GM19239 (cell line): Measurements from ENCODE around the gene TBCK.

Experiments
- DNase-seq: peaks from one replicate; pipeline ENCODE4 v3.0.0; 2011; ENCODE audit warnings: low spot score; ENCODE audit not compliant: insufficient read length
- FAIRE-seq: peaks from 2 replicates; lab custom pipeline; 2011; peaks lifted over from hg19 to GRCh38; lab: Jason Lieb, UNC

TBCK gene

DNA sequence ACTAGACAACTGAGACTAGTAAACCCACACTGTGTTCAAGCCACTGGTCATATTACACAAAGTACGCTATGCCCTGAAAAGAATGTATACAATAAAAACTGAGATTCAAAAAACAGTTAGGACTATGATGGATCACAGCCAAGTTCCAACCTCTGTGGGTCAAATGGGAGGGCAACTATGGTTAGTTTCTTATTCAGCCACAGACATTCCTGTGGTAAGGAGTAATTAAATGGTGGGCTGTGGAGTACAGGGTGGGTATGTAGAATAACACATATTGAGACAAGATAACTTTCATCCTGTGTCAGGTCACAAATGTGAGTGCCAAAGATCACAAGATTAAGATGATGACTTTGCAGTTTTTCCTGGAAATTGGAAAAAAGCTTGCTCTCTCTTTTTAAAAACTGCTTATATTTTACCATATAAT is 253.5 kb downstream of the TBCK start:
- no peak for FAIRE-seq
- no peak for DNase-seq

DNA sequence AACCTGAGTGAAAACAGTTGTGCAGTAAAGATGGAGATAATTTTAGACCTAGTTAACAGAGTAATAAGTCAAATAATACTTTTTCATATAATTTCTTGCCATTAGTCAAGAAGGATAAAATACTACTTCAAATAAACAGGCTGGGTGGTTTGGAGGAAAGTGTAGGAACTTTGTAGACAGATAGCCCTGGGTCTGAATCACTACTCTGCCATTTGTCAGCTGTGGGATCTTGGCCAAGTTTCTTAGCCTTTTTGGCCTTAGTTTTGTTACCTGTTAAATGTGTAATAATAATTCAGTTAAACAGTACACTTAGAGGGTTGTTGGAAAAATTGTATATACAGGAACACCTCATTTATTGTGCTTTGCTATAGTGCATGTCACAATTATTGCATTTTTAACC is 257.1 kb downstream of the TBCK start:
- DNase-seq = no peak
- FAIRE-seq = no peak

DNA sequence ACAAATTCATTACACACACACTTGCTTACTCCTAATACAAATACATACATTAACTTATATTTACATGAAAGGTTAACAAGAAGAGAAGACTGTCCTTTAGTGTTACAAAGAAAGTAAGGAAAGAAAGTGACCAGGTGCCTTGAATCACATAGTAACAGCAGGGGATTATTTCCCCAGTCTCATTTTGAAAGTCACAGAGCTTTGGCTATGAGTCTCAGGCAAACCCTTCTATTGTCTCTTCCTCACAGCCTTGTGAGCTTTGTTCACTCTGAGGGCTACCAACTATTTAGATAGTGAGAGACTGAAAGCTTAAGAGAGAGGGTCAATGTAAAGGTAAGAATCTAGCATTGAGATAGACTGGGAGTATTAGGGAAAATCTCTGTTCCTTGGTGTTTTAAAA is 259.1 kb downstream of the TBCK start:
- no peak for DNase-seq
- no peak for FAIRE-seq

DNA sequence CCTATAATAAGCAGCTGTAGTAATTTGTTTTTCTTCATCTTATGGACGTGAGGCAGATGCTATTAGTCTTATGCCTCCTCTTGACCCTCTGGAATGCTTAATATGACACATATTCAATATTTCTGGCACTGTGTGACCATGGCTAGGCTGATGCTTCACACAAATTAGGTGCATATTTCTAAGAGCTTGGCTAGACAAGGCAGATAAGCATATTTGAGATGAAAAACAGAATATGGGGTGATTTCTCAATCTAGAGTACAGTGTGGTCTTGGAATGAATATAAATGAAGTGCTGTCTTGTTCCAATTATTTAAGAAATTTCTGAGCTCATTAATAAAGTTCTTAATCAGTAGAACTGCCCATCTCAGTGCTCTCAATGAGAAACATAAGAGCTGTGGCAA is 264.5 kb downstream of the TBCK start:
- FAIRE-seq (no peak), DNase-seq (no peak)

DNA sequence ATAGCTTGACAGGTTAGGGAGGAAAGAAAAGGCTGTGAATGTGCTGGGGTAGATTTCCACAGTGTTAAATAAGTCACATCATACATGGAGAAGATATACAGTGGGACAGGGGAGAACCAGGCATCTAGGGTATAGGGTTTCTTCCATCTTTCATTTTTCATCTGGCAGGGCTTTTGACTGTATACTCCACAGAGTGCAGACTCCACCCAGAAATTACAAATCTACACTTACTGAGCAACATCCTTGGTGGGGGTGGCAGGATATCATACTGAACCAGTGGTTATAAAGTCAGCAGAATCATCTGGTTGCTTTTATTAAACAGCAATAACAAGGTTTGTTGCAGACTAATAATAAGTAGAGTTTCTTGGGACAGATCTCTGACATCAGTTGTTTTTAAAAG is 266.5 kb downstream of the TBCK start:
- no peak for DNase-seq
- no peak for FAIRE-seq

DNA sequence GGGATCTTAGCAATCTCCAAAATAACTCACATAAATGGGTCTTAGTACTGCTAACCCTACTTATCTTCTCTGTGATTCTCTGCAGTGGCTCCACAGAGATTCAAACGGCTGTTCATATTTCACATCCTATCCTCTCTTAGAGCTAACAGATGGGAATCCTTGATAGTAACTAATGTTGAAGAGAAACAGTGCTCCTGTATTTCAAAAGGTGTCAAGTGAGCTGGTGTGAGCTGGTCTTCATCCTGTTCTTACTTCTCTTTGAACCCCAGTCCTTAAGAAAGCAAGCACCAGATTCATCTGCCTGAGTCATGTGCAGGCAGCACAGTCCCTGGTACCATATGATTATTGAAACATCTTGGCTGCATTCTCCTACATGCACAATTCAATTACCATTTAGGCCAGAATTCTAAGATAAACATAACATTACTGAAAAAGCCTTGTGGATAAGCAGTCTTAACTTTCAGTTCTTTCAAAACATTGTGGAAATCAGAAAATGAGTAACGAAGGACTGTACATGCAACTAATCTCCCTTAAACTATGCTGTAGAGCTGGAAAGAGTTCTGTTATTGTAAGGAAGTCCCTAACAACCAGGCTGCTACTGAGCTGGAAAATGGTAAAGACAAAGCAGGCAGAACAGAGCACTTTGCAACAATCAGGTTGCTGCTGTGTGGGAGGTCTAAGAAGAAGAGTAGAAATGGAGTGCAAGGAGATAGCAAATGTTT is 267.6 kb downstream of the TBCK start:
- FAIRE-seq (peak; percentile 21), DNase-seq (no peak)

DNA sequence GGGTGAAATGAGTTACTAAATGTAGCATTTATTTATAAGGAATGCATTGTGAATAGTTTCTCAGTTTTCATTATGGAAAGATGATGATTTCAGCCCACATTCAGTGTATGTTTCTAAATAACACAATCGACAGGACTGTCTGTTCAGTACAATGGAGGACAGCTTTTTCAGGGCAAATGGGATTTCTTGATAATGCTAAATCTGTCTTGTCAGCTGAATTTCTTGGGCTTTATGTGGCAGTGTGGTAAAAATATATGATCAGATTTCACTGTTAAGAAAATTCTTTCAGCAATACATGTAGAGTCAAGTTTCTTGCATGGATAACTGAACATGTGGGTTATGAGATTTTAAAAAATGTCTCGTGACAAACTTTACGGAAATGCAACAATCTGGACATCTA is 269.9 kb downstream of the TBCK start:
- no peak for FAIRE-seq
- no peak for DNase-seq

DNA sequence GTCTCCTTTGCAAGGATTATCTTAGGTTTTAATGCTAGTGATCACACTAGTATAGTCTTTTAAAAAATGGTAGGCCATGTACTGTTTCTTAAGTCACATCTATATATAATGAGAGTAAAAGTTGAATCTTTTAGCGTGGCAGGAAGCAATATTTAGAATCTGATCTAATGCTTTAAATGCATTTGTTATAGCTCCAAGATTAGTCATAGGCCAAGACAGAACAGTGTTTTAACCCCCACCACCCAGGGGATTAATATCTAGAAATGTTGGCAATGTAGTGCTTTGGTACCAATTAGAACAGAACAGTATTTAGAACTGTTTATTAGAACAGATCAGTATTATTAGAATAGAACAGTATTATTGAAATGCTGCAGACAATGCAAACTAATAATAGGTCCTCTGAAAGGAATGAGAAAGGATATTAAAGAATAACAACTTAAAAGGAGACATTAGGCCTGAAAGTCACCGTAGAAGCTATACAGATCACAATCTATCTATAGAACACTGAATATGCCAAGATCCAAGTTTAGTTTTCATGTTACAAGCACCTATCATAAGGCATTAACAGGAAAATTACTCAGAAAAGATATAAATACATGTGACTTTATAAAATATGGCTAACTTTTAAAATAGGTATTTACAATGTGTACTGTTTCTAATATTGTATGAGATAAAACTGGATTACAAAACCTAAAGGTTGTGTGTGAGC is 274.6 kb downstream of the TBCK start:
- no peak for FAIRE-seq
- no peak for DNase-seq

DNA sequence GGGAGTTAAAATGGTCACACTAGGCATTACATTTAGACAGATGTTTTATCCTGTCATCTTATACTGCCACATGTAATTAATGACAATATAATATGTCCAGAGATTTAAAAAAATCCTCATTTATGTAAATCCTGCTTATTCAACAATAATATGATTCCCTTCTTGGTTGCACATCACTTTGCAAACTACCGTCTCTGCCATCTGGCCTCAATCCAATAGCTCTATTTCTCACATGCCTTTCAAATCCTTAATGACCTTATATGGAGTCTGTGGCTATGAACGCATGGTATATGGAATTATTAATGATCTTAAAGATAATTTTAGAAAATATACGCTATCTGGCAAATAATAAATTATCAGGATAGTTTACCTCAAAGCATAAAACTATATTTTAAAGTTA is 276.2 kb downstream of the TBCK start:
- DNase-seq (no peak), FAIRE-seq (no peak)

DNA sequence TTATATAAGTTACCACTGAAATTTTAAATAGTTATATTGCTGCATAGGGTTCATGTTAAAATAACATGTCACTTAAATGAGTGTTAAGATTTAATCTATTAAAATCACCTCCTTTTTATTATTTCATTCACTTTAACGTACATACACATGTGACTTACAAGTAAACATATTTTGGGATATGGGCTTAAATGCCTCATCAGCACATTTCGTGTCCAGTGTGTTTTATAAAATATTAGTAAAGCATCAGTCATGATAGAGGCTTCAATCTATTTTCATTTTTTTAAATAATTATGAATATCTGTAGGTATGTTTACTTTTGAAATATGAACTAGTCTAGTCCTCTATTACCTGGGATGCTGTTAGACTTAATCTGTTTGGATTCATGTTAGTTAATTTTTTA is 277.1 kb downstream of the TBCK start:
- DNase-seq (no peak), FAIRE-seq (no peak)

DNA sequence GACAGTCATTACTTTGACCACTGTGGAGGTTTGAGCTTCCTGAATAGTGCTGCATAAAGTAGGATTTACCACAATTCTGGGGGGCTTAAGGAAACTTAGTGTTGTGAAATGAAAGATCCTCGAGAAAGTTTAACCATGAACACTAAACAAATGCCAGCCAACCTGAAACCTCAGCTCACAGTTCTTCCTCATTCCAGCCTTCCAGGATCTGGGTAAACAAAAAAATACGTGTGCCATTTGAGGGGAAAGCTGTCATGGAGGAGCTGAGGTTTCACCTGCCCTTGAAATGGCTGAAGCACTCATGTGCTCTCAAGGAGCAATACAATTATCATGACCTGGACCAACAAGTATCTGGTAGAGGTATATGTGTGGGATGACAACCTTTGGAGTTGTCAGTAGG is 278.0 kb downstream of the TBCK start:
- FAIRE-seq (no peak), DNase-seq (no peak)

DNA sequence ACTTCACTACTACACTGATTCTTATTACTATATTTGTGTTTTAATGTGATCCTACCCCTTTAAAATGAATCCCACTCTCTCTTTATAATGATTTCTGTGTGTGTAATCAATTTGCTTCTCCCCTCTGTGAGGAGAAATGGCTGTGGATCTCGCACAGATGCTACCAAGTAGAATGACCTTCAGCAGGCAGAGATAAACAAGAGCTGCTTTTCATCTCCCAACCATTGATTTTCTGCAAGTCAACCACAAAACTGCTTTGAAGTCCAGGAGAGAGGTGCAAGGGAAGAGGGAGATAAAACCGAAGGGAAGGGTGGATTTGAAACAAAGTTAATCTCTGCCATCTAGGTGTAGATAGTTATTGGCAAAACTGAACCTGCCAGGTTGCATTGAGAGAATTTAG is 279.2 kb downstream of the TBCK start:
- FAIRE-seq (no peak), DNase-seq (no peak)

DNA sequence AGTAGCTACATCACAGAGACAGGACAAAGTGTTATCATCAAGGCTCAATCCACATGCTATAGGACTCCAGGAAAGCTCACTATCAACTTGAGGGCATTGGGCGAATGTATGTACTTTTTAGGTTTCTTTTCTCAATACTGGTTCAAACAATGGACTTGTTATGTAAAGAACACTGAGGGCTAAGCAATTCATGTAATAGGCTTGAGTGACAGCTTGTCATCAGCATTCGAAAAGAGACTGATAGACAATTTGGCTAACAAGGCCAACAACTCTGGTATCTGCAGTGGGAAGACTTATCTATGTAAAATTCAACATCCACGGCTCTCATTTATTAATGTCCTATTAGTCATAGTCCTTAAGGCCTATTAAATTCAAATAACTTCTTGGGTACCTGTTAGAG is 279.7 kb downstream of the TBCK start:
- DNase-seq (no peak), FAIRE-seq (no peak)

DNA sequence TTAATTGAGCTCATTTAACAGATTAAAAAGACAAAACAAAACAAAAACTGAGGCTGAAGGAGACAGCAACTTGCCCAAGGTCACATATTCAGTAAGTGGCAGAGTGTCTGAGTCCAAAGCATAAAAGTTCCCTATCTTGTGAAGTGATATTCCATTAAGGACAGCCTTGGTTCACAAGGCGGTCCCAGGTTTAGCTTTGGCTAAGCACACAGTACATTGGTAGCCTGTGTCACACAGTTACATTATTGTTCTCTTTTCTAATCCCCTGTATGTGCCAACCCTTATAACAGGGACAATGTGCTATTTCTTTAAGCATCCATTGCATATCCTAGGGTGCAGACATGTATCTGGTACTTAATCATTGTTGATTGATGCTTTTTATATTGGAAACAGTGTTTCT is 280.8 kb downstream of the TBCK start:
- DNase-seq (no peak), FAIRE-seq (no peak)

DNA sequence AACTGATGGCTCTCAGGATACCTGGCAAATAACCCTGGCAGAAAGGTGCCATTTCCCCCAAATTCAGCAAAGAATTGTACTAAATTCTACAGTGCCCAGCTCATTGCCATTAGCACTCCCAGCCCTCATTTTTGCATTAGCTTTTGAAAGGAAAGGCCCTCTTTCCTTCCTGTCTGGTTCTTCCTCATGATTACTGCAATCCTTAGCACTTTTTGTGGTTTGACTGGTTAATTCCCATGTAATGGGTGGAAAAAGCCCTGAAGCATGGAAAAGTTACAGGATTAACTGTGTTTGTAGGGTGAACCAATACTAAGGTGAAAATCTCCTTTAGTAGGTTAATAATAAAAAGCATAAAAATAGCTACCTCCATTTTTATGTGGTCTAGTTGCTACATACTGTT is 281.3 kb downstream of the TBCK start:
- FAIRE-seq (no peak), DNase-seq (no peak)

DNA sequence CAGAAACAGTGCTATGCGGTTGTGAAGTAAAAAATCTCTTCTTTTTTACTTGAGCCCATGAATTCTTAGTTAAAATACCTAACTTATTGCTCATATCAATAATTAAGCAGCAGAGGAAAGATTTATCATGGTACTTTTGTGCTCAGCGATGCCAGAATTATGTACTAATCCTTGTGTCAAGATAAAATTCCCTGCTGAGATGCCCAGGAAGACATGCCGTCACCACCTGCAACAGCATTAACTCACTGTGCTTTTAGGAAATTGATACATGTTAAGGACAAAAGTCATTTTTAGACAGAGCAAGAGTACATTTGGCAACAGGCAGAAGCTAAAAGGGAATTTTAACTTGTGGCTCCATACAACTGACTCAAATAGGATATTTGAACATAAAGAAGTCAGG is 281.8 kb downstream of the TBCK start:
- DNase-seq (no peak), FAIRE-seq (no peak)

DNA sequence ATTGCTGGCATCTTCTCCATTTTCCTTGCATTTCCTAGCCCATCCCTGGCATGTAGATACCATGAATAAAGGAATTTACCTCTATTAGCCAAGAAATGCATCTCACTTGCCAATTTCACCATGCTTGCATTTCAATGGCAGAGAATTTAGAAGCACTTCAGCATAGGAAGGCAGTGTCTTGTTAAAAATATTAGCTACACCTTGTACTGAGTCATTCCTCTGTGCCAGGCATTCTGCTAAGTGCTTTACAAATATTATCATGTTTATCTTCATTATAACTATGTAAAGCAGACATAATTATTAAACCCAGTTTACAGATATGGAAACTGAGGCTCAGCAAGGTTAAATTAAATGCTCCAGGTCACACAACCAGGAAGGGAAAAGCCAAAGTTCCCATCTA is 282.5 kb downstream of the TBCK start:
- DNase-seq = no peak
- no peak for FAIRE-seq

DNA sequence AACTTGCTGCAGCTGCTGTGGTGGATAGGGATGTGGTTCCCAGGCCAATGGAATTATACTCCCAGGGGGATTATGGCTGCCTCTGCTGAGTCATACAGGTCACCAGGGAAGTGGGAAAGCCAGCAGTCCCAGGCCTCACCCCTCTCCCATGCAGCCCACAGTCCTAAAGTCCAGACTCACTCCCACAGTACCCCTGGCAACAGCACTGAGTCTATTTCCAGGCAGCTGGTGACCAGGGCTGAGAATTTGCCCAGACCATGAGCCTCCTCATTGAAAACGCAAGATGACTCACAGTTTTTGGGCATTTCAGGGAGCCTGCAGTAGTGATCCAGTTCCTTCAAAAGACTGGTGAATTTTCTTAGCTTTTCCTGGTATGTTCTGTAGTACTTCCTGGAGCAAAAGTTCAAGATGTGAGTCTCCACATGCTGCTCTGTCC is 283.1 kb downstream of the TBCK start:
- no peak for DNase-seq
- FAIRE-seq = no peak

DNA sequence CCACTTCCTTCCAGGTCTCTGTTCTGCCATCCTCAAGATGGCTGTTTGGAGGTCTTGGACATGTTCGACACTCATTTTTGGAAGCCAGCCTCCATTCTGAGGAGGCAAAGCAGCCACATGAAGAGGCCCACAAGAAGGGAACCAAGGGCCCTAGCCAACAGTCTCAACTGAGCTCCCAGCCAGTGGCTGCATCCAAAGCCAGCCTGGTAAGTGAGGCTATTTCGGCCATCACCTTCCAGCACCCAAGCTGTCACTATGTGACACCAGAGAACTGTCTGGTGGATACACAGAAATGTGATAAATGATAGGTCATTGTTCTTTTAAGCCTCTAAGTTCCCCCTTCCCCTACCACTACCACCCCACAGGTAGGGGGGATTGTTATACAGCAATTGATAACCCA is 293.6 kb downstream of the TBCK start:
- FAIRE-seq = no peak
- DNase-seq = no peak

DNA sequence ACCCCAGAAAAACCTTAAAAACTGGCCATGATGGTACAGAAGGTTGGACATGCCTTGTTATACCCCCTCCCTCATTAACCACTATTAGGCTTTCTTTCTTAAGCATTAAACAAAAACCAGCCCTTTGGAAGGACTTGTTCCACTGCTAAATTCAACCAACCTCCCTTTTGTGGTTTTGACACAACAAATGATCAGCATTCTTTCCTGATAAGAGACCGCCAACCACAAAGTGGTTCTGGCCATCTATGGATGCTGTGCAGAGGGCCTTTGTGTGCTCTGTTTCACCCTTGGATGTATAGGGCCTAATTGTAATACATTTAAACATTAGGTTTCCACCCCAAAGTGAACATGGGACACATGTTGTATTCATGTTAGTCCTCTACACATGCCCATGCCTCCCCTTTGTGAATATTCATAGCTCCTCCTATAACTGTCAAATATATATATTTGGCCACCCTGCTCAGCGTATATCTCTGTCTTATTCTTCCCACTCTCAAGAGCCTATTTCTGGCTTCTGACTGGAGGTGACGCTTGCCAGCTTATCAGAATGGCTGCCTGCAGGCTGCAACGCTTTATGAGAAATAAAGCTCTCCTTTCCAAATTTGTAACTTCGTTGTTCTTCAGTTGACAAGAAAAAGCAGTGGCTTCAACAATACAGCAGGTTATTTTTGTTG is 294.1 kb downstream of the TBCK start:
- FAIRE-seq (no peak), DNase-seq (no peak)

DNA sequence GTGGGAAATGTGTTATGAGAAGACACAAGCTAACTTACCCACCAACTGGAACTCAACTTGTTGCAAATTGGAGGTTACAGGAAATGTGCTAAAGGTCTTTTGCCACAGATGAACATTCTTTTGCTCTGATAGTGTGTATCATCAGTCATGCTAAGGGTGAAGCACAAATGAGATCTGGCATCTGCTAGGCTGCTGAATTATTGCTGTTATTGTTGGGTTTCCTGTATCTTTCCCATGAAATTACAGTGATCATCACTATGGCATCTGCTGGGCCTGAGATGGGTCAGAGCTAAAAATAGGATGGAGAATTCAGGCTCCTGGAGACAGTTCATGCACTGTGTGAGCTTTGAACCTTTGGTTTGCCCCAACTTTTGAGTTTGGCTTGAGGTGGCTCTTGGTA is 296.2 kb downstream of the TBCK start:
- FAIRE-seq (no peak), DNase-seq (no peak)

DNA sequence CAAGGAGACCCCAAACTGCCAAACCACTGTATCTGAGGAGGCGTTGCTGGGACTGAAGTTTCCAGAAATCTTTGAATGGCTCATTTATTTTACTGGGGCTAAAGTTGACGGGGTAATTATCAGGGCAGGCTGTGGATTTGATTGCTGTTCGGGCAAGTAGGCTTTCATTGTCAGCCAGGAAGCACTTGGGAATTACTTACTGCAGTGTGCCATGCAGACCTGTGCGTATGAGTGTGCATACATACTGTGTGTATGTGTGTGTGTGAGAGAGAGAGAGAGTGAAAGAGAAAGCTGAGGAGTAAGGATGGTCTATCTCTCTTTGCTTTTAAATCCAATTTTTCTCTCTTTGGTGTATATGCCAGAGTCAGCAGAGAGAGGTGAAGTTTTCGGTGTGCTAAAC is 298.0 kb downstream of the TBCK start:
- no peak for FAIRE-seq
- no peak for DNase-seq
